Fibroblast of mammary gland (primary cell): ENCODE results near the gene SORCS2.

Experiments used
- DNase-seq: peaks from one replicate; pipeline ENCODE4 v3.0.0-alpha.2; 2010; ENCODE audit warnings: low read depth
- H3K4me3 ChIP-seq: 2 replicates; pipeline ENCODE4 v1.5.1; 2011; ENCODE audit warnings: low read depth, mild to moderate bottlenecking, low read length, moderate library complexity; ENCODE audit not compliant: control insufficient read depth
- TF ChIP-seq, protein P1 (sequence below): conservative IDR thresholded peaks from 2 replicates; pipeline ENCODE4 v1.5.1; 2011; ENCODE audit warnings: low read depth, low read length, inconsistent platforms; ENCODE audit not compliant: control insufficient read depth, insufficient read depth

SORCS2 gene

DNA sequence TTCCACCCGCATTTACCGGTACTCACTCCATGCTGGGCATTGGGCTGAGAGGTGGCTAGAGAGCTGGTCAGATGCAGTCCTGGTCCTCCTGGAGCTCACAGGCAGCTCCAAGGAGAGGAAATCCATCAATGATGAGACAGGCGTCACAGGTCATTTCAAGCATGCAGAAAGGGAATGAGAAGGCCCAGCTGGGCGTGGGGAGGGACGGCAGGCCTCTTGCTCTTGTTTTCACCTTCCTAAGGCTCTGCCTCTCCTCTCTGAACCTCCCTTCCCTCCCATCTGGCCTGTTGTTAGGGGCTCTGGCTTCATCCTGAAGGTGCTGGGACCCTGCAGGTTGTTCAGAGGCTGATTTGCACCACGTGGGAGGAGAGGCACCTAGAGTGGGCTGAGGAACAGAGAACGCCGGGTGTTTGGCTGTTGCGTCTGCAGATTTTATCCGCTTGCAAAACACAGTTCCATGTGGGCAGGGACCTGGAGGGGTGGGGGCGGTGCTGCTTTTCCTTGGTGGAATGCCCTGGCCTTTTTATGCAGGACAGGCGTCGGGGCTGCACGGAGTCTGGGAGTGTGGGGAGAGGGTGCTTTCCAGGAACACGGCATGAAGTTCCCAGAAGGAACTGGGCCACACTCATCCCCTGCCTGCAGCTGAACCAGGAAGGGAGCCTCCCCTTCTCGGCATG, 323.9 kb downstream of the SORCS2 start:
- no peak overlapping the region for H3K4me3 ChIP-seq
- DNase-seq = no peak
- TF ChIP-seq, protein P1, sequence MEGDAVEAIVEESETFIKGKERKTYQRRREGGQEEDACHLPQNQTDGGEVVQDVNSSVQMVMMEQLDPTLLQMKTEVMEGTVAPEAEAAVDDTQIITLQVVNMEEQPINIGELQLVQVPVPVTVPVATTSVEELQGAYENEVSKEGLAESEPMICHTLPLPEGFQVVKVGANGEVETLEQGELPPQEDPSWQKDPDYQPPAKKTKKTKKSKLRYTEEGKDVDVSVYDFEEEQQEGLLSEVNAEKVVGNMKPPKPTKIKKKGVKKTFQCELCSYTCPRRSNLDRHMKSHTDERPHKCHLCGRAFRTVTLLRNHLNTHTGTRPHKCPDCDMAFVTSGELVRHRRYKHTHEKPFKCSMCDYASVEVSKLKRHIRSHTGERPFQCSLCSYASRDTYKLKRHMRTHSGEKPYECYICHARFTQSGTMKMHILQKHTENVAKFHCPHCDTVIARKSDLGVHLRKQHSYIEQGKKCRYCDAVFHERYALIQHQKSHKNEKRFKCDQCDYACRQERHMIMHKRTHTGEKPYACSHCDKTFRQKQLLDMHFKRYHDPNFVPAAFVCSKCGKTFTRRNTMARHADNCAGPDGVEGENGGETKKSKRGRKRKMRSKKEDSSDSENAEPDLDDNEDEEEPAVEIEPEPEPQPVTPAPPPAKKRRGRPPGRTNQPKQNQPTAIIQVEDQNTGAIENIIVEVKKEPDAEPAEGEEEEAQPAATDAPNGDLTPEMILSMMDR = no peak

DNA sequence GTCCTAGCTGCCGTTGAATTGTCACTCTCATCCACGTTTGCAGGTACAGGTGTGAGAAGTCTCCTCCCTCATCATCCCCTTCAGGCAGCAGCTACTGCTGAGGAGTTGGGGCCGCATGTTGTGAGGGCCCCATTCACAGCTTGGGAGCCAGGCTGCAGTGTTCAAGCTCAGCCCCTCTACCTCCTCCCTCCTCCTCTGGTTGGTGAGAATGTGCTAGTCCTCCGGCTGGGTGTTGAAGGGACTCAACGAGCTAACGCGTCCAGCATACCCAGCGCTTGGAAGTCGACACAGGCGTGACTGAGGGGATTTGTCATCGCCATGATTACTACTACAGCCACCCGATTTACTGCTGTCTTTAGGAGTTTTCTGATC, 324.4 kb downstream of the SORCS2 start:
- no peak for DNase-seq
- H3K4me3 ChIP-seq = no peak overlapping the region
- TF ChIP-seq, protein P1 = no peak

DNA sequence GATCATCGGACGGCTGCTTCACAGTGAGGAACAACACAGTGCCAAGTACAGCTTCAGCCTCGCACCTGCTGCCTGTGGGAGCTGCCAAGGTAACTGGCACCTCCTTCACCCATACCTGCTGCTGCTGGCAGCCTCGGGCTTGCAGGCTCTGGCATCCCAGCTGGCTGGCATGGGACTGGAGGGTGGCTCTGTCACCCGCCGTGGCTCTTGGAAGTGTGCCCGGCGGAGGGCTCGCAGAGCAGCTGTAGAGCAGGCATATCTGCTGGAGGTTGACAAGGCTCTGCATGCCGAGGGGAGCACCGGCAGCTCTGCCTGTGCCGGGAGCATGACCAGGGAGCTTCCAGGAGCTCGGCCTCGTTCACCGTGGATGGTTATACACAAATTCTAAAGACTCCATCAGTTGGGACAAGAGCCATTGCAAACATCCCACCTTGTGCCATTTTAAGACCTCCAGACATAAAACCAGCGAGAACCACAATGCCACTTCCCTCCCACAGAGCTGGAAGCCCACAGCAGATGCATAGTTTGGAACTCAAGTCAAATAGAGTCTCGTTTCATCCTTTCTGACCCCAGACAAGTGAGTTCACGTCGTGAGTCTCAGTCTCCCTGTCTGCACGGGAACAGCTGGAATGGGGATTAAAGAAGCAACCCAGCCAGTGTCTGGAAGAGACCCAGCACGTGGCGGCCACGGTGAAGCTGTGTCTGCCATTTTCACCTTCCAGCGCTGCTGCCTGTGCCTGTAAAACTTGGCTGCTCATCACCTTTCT, 326.7 kb downstream of the SORCS2 start:
- TF ChIP-seq, protein P1 = no peak
- no peak for DNase-seq
- H3K4me3 ChIP-seq = no peak overlapping the region

DNA sequence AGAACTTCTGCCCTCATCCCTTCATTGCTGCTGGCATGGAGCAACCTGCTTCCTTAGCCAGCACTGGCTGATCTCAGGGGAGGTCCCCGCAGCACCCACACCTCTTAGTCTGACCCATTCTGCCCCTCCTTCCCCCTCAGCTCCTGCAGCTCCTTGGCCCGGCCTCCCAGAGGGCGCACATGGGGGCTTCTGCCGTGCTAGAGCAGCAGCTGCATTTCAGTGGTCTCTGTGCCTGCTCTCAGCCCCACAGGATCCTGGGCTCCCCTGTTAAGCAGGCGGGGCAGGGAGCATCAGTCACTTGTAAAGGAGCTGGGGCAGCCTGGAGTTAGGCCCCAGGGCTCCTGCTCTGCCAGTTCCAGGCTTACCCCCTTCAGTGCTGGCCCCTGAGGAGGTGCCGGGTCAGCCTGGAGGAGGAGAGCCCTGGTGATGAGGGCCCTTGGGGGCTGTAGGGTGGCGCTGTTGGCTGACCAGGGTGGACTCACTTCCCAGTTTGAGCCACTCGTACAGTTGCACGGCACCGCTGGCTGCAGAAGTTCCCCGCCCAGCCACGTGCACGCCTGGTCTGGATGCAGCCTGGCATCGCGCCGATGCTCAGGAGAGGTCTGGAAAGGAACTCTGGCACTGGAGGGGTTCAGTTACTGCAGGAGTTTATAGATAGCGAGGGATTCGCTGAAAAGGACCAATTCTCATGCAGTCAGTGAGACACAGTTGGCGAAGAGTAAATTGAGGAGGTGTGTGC, 327.5 kb downstream of the SORCS2 start:
- no peak overlapping the region for H3K4me3 ChIP-seq
- DNase-seq = no peak
- TF ChIP-seq, protein P1 = no peak

DNA sequence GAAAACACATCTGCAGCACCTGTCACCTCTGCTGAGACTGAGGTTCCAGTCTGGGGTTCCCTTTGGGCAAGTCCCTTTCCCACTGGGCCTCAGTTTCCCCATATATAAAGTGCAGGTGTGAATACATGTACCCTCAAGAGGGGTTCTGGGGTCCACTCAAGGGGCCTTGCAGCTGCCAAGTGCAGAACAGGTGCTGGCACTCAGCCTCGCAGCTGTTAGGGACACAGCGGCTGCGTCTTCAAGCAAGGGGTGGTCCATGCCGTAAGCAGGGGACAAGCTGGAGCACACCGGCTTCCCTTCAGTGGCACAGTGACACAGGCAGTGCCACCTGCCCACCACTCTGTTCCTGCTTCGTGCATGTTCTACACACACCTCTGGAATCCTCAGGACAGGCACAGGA, 329.3 kb downstream of the SORCS2 start:
- H3K4me3 ChIP-seq = no peak overlapping the region
- no peak for DNase-seq
- TF ChIP-seq, protein P1 = no peak

DNA sequence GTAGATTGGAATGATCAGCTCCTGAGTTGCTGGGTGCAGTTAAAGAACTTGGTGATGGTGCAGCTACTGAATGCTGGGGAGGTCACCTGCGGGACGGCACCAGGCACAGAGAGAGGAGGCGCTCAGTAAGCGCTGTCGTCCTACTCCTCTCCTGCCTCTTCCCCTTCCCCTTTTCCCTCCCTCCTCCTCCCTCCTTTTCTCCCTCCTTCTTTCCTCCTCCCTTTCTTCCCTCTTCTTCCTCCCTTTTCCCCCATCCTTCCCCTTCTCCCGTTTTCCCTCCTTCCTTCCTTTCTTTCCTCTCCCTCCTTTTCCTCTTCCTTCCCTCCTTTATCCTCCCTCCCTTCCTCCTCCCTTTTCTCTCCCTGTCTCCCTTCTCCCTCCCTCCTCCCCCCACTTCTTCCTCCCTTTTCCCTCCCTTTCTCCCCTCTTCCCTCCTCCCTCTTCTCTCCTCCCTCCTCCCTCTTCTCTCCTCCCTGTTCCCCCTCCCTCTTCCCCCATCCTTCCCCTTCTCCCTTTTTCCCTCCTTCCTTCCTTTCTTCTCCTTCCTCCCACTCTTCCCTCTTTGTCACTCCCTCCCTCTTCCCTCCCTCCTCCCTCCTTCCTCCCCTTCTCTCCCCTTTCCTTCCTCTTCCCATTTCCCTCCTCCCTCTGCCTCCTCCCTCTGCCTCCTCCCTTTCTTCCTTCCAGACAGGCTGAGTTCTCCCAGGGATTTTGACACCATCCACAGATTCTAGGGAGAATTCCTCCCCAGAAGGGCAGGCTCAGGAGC, 330.3 kb downstream of the SORCS2 start:
- no peak overlapping the region for H3K4me3 ChIP-seq
- no peak for DNase-seq
- TF ChIP-seq, protein P1 = no peak
